Fibroblast of lung (primary cell): ENCODE results near the gene SLC7A14. TPM values are rescaled to one million over a fixed set of nuclear protein-coding genes. Genes with fewer than 3 reads are reported as not detected.

ENCODE experiments used
- DNase-seq, 2 donors: peaks; one replicate each; pipeline versions ENCODE4 v3.0.0 to v3.0.0-alpha.2; 2010; ENCODE audit warnings: low read depth in 2 of 2
- H2AFZ ChIP-seq: 2 replicates; pipeline ENCODE4 v1.5.1; 2012; ENCODE audit warnings: low read length, control low read depth, inconsistent platforms
- H3K27ac ChIP-seq: 2 replicates; pipeline ENCODE4 v1.5.1; 2011; ENCODE audit warnings: low read length, control low read depth; ENCODE audit not compliant: insufficient read depth
- H3K27me3 ChIP-seq: 2 replicates; pipeline ENCODE4 v1.5.1; 2011; ENCODE audit warnings: mild to moderate bottlenecking, low read length; ENCODE audit not compliant: control insufficient read depth, insufficient read depth
- H3K36me3 ChIP-seq: 2 replicates; pipeline ENCODE4 v1.5.1; 2011; ENCODE audit warnings: low read length; ENCODE audit not compliant: control insufficient read depth, insufficient read depth
- H3K4me1 ChIP-seq: 2 replicates; pipeline ENCODE4 v1.5.1; 2011; ENCODE audit warnings: low read length; ENCODE audit not compliant: control insufficient read depth, insufficient read depth; ENCODE audit errors: extremely low read depth
- H3K4me2 ChIP-seq: 2 replicates; pipeline ENCODE4 v1.5.1; 2011; ENCODE audit warnings: low read length, control low read depth; ENCODE audit not compliant: insufficient read depth; ENCODE audit errors: extremely low read depth
- H3K4me3 ChIP-seq, 4 experiments: fragments of 200-600 bp in 1 of 4; sonication (generic) in 1 of 4; replicated peaks in 1 of 4; 2 replicates each; pipeline ENCODE4 v1.5.1; 2011 to 2016; ENCODE audit warnings: low read length in 4 of 4, low read depth in 3 of 4, mild to moderate bottlenecking in 3 of 4, control low read depth in 2 of 4, inconsistent platforms in 1 of 4, mixed read lengths in 1 of 4; ENCODE audit not compliant: insufficient read depth in 1 of 4; ENCODE audit errors: control extremely low read depth in 1 of 4
- H3K79me2 ChIP-seq: 2 replicates; pipeline ENCODE4 v1.5.1; 2012; ENCODE audit warnings: mild to moderate bottlenecking, low read length, inconsistent platforms; ENCODE audit not compliant: control insufficient read depth, insufficient read depth
- H3K9ac ChIP-seq: 2 replicates; pipeline ENCODE4 v1.5.1; 2011; ENCODE audit warnings: mild to moderate bottlenecking, low read length, control low read depth; ENCODE audit not compliant: insufficient read depth
- H3K9me3 ChIP-seq: 2 replicates; pipeline ENCODE4 v1.5.1; 2012; ENCODE audit warnings: low read depth, low read length; ENCODE audit not compliant: control insufficient read depth, insufficient read depth
- H4K20me1 ChIP-seq: 2 replicates; pipeline ENCODE4 v1.5.1; 2011; ENCODE audit warnings: low read length; ENCODE audit not compliant: control insufficient read depth, insufficient read depth; ENCODE audit errors: extremely low read depth
- EZH2 ChIP-seq: IDR thresholded peaks from 2 replicates; pipeline ENCODE4 v1.5.1; 2012; ENCODE audit warnings: low read length, control low read depth, mild to moderate bottlenecking; ENCODE audit errors: missing control alignments
- polyA plus RNA-seq, 2 donors: library from polyadenylated mRNA; depleted of rRNA in 1 of 2; stranded (reverse) in 1 of 2; unstranded in 1 of 2; fragments of >200 nt; gene quantifications; 2 replicates each; pipeline ENCODE4 v1.2.1, GENCODE V29; 2011 to 2012; ENCODE audit warnings: missing spikeins in 1 of 2
- total RNA-seq: library from RNA; depleted of rRNA; stranded (reverse); fragments of >200 nt; gene quantifications from 2 replicates; pipeline ENCODE4 v1.2.1, GENCODE V29; 2014
- TF ChIP-seq, protein P1 (sequence below), 2 donors: IDR thresholded peaks in 1 of 2; conservative IDR thresholded peaks in 1 of 2; 1 replicate in 1 of 2; 2 replicates in 1 of 2; pipeline ENCODE4 v1.5.1; 2011 to 2012; ENCODE audit warnings: low read length in 2 of 2, control low read depth in 1 of 2, inconsistent platforms in 1 of 2, low read depth in 1 of 2, mild to moderate bottlenecking in 1 of 2

Gene SLC7A14
- total and polyA plus RNA-seq, 2 donors (not counting 1 experiment from before 2014, with no cell fraction given): 1.3 to 3.4 TPM

DNA sequence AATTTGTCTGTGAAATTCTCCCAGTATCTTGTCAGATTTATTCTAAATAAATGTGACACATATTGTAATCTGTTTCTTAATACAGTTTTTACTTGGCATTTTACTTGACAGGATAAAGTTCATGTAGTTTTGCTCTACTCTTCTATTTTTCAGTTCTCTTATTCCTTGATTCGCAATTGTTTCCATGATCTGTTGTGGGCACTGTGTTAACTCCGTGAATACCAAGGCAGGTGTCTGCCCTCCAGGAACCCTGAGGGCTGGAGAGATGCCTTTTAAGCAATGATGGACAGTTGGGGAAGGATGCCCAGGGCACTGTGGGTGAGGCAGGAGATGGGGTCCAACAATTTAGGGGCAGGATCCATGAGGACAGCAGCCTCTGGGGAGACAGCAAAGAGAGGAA lies 164.1 kb downstream of the SLC7A14 start:
- peaks cover 82% of the 10 kb centered on the region for H3K79me2 ChIP-seq
- H3K27ac ChIP-seq: no peak overlapping the region
- peaks cover 5% of the 10 kb centered on the region for H3K4me1 ChIP-seq
- peak overlapping the region; percentile 54 to 79 (median 78) for H3K4me3 ChIP-seq
- no peak overlapping the region for H3K9ac ChIP-seq
- H3K27me3 ChIP-seq: no peaks in the 10 kb centered on the region
- TF ChIP-seq, protein P1, sequence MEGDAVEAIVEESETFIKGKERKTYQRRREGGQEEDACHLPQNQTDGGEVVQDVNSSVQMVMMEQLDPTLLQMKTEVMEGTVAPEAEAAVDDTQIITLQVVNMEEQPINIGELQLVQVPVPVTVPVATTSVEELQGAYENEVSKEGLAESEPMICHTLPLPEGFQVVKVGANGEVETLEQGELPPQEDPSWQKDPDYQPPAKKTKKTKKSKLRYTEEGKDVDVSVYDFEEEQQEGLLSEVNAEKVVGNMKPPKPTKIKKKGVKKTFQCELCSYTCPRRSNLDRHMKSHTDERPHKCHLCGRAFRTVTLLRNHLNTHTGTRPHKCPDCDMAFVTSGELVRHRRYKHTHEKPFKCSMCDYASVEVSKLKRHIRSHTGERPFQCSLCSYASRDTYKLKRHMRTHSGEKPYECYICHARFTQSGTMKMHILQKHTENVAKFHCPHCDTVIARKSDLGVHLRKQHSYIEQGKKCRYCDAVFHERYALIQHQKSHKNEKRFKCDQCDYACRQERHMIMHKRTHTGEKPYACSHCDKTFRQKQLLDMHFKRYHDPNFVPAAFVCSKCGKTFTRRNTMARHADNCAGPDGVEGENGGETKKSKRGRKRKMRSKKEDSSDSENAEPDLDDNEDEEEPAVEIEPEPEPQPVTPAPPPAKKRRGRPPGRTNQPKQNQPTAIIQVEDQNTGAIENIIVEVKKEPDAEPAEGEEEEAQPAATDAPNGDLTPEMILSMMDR (conservative IDR thresholded peaks at IDR 0.05 in 1 of 2, IDR thresholded peaks at IDR 0.05 in 1 of 2; ENCODE audit: low read depth in 1 of 2, low read length in 2 of 2): no peak
- no peak for TF ChIP-seq EZH2
- no peak overlapping the region for H2AFZ ChIP-seq
- DNase-seq: no peak
- no peaks in the 10 kb centered on the region for H4K20me1 ChIP-seq
- peak overlapping the region; percentile 94 for H3K4me2 ChIP-seq
- peaks cover 15% of the 10 kb centered on the region for H3K36me3 ChIP-seq
- H3K9me3 ChIP-seq: no peaks in the 10 kb centered on the region

DNA sequence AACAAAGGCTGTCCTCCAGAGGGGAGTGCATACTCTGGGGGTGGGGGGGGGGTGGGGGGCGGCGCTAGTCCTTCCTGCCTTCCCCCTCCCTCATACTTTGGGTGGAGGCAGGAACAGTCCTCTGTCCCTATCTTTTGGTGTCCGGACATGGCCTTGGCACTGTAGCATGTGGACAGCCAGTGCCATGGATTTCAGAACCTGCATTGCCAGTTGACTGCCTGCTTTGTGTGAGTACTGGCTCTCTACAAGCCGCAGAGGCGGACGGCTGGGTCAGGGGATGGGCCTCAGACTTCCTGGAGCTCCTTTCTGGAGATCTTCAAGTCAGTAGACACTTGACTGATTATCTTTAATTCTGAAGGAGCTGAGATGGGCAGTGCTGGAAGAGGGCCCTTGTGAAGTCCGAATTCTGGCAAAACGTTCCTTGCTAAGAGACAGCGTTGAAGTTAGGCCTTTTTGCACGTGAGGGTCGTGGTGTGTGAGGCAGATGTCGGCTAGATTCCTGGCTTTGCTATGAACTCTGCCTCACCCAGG lies 164.7 kb downstream of the SLC7A14 start:
- Histone ChIP-seq H3K79me2 (peaks cover 77% of the 10 kb centered on the region), H2AFZ (peak overlapping the region; percentile 37), H3K4me1 (peaks cover 2% of the 10 kb centered on the region), H3K27ac (peak overlapping the region; percentile 49), H3K9ac (peak overlapping the region; percentile 39), H3K9me3 (no peaks in the 10 kb centered on the region), H4K20me1 (no peaks in the 10 kb centered on the region), H3K27me3 (no peaks in the 10 kb centered on the region), H3K4me2 (peak overlapping the region; percentile 94), H3K4me3 (peak overlapping the region; percentile 54 to 79 (median 78)), H3K36me3 (peaks cover 14% of the 10 kb centered on the region)
- TF ChIP-seq EZH2: no peak
- TF ChIP-seq, protein P1 (conservative IDR thresholded peaks at IDR 0.05 in 1 of 2, IDR thresholded peaks at IDR 0.05 in 1 of 2; ENCODE audit: low read depth in 1 of 2, low read length in 2 of 2): no peak
- peak; percentile 50 for DNase-seq

DNA sequence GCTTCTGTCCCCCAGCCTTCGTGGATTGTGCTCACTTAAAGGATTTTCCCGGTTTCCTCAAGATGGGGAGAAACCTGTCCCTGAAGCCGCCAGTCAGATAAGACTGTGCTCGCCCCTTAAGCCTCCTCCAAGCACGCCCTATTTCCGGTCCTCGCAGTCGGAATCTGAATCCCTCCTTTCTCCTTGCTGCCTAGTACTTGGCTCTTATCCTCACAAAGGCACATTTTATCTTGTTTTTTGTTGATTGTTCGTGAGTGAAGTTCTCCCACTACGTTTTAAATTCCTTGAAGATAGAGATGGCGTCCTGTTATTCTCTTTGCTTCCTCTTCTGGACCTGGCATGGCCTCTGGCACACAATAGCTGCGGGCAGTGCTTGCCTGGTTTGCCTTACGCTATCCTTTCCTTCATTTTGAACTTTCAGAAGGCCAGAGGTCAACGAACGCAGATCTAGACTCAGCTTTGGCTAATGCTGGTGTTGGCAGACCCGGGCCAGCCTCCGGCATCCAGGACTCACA lies 165.5 kb downstream of the SLC7A14 start:
- peak; percentile 48 to 54 for DNase-seq
- H3K4me2 ChIP-seq: peak overlapping the region; percentile 94
- H3K4me1 ChIP-seq: peaks cover 2% of the 10 kb centered on the region
- H2AFZ ChIP-seq: no peak overlapping the region
- H4K20me1 ChIP-seq: no peaks in the 10 kb centered on the region
- H3K9me3 ChIP-seq: no peaks in the 10 kb centered on the region
- H3K4me3 ChIP-seq: peak overlapping the region; percentile 77 to 85 (median 79)
- peaks cover 69% of the 10 kb centered on the region for H3K79me2 ChIP-seq
- TF ChIP-seq EZH2: no peak
- TF ChIP-seq, protein P1 (conservative IDR thresholded peaks at IDR 0.05 in 1 of 2, IDR thresholded peaks at IDR 0.05 in 1 of 2; ENCODE audit: low read depth in 1 of 2, low read length in 2 of 2): no peak
- H3K27ac ChIP-seq: peak overlapping the region; percentile 79
- peak overlapping the region; percentile 68 for H3K9ac ChIP-seq
- peaks cover 9% of the 10 kb centered on the region for H3K36me3 ChIP-seq
- H3K27me3 ChIP-seq: no peaks in the 10 kb centered on the region
